ENCODE results near the gene RPL28. TPM values are rescaled to one million over a fixed set of nuclear protein-coding genes. Genes with fewer than 3 reads are reported as not detected.

The RPL28 gene
- total RNA-seq, 2 donors from 2014 or later: 175 to 319 TPM

GRCh38 chr19:55440411-55441105 lies 54.8 kb downstream of the RPL28 start:
- no peak for DNase-seq (ENCODE audit: low spot score)
- Histone ChIP-seq H3K27me3 (peaks cover 21 to 49% of the 10 kb centered on the region in 2 donors), H3K4me1 (peaks cover 0 to 19% of the 10 kb centered on the region in 2 donors), H3K9me3 (no peaks in the 10 kb centered on the region), H3K27ac (no peak overlapping the region), H3K4me3 (no peak overlapping the region), H3K36me3 (no peaks in the 10 kb centered on the region)
- TF ChIP-seq CTCF (IDR thresholded peaks at IDR 0.05): no peak

- no peak overlapping the region for H3K4me3 ChIP-seq
- no peak overlapping the region for H3K27ac ChIP-seq
- no peaks in the 10 kb centered on the region for H3K9me3 ChIP-seq
- DNase-seq (ENCODE audit: low spot score): no peak
- no peak for TF ChIP-seq CTCF (IDR thresholded peaks at IDR 0.05)
- H3K36me3 ChIP-seq: no peaks in the 10 kb centered on the region
- peaks cover 0 to 19% of the 10 kb centered on the region in 2 donors for H3K4me1 ChIP-seq
- H3K27me3 ChIP-seq: peaks cover 21 to 49% of the 10 kb centered on the region in 2 donors
Measured at GRCh38 chr19:55441319-55441691, 55.6 kb downstream of the RPL28 start.

GRCh38 chr19:55441692-55442321 lies 56.1 kb downstream of the RPL28 start:
- Histone ChIP-seq H3K9me3 (no peaks in the 10 kb centered on the region), H3K27ac (no peak overlapping the region), H3K4me1 (peaks cover 0 to 19% of the 10 kb centered on the region in 2 donors), H3K27me3 (peaks cover 21 to 49% of the 10 kb centered on the region in 2 donors), H3K4me3 (no peak overlapping the region), H3K36me3 (no peaks in the 10 kb centered on the region)
- no peak for TF ChIP-seq CTCF (IDR thresholded peaks at IDR 0.05)
- no peak for DNase-seq (ENCODE audit: low spot score)

GRCh38 chr19:55442372-55442961 lies 56.7 kb downstream of the RPL28 start:
- Histone ChIP-seq H3K4me1 (peaks cover 0 to 19% of the 10 kb centered on the region in 2 donors), H3K36me3 (no peaks in the 10 kb centered on the region), H3K4me3 (no peak overlapping the region), H3K27ac (no peak overlapping the region), H3K9me3 (no peaks in the 10 kb centered on the region), H3K27me3 (peaks cover 21 to 49% of the 10 kb centered on the region in 2 donors)
- TF ChIP-seq CTCF (IDR thresholded peaks at IDR 0.05): no peak
- DNase-seq (ENCODE audit: low spot score): no peak

GRCh38 chr19:55443045-55443823 lies 57.5 kb downstream of the RPL28 start, which contains the start of gene SHISA7:
TSS of gene SHISA7 (minus strand) at chr19:55443300. CDS start at chr19:55442863, 437 bp downstream.
- Histone ChIP-seq H3K4me3 (no peak within 1 kb of the TSS), H3K9me3 (no peaks in the 10 kb centered on the region), H3K4me1 (peaks cover 0 to 19% of the 10 kb centered on the region in 2 donors), H3K27ac (no peak within 1 kb of the TSS), H3K36me3 (no peaks in the 10 kb centered on the region), H3K27me3 (peaks cover 21 to 49% of the 10 kb centered on the region in 2 donors)
- no peak for DNase-seq (ENCODE audit: low spot score)
- no peak for TF ChIP-seq CTCF (IDR thresholded peaks at IDR 0.05)

All from right atrium auricular region (tissue), 2 donors.